Inflammatory macrophage treated with lipopolysaccharide for 4 hours (primary cell): Measurements from ENCODE around the gene NT5C2.
"Not testable (repeated sequence)": the region's sequence is repeated elsewhere in the genome, so short reads cannot be mapped to it uniquely, and the experiment has no call there.

ENCODE experiments used
- DNase-seq: peaks from one replicate; pipeline ENCODE4 v3.0.0-alpha.2; 2020

NT5C2 gene

GRCh38 chr10:103155471-103156085 lies 37.5 kb downstream of the NT5C2 start:
- peak; percentile 61 for DNase-seq

DNA sequence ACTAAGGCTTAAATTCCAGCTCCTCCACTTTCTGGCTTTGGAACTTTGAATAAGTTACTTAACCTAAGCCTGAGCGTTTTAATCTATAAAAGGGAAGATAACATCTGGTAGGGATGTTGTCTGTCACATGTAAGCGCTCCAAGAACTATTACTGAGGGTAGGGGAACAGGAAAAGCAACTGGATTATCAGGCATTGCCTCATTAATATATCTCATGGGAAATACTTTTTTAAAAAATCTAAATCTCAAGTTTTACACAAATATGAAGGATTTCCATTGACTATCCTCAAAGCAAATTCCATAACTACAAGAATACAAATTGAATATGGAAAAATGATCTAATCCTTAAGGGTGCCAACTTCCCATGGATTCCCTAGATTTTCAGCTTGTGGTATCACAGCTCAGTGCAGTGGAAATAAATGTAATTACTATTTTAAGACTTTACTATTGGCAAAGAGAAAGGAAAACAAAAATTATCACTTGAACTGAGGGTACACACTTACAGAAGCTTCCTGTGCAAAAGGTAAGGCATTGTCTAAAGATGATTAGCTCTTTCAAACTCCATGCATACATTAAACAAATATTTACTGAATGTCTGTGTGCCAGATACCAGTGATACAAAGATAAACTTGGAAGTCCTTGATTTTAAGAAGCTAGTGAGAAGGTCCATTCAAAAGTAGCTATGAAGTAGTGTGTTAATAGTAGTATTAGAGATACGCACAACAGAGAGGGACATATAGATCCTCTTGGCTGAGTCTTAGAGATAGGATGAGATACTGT lies 38.4 kb downstream of the NT5C2 start:
- DNase-seq, result no peak

- DNase-seq, result peak; percentile 37
Observed at GRCh38 chr10:103153302-103154197, 39.5 kb downstream of the NT5C2 start.

- no peak for DNase-seq
Observed at GRCh38 chr10:103149991-103150622, 43.0 kb downstream of the NT5C2 start.

DNA sequence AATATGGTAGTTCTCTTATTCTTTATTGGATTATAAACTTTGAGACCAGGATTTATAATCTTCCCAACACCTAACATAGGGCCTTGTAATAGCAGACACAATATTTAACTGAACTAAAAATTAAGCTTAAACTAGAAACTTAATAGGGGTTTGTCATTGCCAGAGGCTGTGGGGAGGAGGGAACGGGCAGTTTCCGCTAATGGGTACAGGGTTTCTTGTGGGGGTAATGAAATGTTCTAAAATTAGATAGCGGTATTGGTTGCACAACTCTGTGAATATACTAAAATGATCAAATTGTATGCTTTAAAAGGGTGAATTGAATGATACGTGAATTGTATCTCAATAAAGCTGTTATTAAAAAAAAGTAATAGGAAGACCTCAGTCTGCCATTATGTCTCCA lies 45.4 kb downstream of the NT5C2 start:
- DNase-seq, result no peak

DNA sequence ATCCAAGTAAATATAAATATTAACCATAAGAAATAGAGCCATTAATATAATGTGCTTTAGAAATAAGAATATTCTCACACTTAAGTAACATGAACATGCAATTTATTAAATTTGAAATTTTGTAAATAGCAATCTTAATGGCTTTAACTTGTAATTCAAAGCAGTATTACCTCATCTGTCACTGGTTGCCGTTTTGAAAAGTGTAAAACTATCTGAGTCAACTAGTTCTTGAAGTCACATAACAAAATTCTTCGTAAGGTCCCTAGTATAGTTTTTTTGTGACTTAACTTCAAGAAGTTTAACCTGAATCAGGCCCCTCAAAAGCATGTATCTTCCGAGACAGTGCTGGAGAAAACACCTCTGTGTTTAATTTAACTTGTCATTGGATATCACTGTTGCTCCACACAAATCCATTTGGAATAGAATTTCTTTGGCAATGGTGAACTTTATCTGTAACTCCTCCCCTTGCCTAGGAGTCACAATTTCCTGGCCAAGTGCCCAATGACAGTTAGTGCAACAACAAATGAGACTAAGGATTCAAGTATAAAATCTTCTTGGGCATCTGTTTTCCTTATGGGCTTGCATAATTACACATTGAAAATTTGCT lies 47.1 kb downstream of the NT5C2 start:
- peak; percentile 27 for DNase-seq

DNA sequence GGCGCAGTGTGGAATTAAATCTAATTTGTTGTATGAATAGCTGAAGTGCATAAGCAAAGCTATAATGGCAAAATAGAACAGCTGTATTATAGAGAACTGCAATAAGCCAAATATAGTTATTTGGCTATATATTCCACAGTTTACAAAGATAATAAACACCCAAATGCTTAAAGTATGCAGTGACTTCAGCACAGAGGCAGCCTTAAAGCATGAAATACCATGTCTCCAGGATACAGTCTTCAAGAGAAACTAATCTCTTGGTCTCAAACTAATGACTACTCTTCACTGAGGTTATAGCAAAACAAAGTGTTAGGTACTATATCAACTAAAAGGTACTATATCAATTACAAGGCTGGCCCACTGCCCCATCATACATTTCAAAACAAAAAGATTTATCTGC lies 48.0 kb downstream of the NT5C2 start:
- no peak for DNase-seq

GRCh38 chr10:103144041-103144440 lies 49.0 kb downstream of the NT5C2 start:
- no peak for DNase-seq

GRCh38 chr10:103143641-103144040 lies 49.4 kb downstream of the NT5C2 start:
- DNase-seq, result not testable (repeated sequence)

GRCh38 chr10:103141950-103142349 lies 51.1 kb downstream of the NT5C2 start:
- DNase-seq, result no peak

GRCh38 chr10:103140469-103140868 lies 52.6 kb downstream of the NT5C2 start:
- DNase-seq, result no peak

- DNase-seq, result peak; percentile 42
Observed at GRCh38 chr10:103139803-103140202, 53.3 kb downstream of the NT5C2 start.

DNA sequence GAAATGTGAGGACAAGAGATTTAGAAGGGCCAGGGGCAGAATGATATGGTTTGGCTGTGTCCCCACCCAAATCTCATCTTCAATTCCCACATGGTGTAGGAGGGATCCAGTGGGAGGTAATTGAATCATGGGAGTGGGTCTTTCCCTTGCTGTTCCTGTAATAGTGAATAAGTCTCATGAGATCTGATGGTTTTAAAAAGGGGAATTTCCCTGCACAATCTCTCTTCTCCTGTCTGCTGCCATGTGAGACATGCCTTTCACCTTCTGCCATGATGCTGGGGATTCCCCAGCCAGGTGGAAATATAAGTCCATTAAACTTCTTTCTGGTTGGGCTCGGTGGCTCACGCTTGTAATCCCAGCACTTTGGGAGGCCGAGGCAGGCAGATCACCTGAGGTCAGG lies 57.9 kb downstream of the NT5C2 start:
- peak; percentile 53 for DNase-seq

DNA sequence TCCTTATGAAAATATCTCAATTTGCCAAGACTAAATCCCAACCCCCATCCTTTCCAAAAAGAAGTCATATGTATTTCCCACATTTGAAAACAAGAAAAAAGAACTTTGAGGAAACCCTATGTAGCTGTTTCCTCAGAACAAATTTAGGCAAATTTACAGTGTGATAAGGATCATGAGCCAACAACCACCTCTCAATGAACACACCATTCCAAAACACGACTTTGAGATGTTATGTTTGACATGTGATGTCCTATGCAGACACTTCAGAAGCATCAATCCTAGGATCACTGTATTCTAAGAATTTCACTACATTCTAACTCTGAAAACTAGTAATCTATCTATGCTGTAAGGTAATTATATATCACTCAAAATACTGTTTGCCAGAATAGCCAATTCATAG lies 62.2 kb downstream of the NT5C2 start:
- DNase-seq, result no peak

DNA sequence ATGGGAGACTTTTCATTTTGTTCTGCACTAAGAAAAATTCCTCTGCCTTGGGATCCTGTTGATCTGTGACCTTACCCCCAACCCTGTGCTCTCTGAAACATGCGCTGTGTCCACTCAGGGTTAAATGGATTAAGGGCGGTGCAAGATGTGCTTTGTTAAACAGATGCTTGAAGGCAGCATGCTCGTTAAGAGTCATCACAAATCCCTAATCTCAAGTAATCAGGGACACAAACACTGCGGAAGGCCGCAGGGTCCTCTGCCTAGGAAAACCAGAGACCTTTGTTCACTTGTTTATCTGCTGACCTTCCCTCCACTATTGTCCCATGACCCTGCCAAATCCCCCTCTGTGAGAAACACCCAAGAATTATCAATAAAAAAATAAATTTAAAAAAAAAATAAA lies 62.9 kb downstream of the NT5C2 start:
- not testable (repeated sequence) for DNase-seq

DNA sequence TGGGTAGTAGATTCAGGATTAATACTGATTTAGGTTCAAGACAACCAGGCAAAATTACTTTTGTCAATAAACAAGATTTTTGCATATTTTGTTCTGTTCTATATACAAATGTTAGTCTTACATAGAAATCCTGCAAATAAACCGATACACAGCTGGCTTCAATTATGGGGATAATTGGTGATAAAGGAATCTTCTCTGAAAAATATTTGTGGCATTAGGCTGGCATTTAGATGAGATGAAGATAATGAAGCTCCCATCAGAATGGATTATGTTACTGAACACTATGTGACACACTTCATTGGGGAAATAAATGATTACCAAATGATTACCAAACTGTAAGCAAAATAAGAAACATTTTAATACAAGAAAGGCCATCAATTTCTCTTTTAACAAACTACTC lies 65.8 kb downstream of the NT5C2 start:
- no peak for DNase-seq

DNA sequence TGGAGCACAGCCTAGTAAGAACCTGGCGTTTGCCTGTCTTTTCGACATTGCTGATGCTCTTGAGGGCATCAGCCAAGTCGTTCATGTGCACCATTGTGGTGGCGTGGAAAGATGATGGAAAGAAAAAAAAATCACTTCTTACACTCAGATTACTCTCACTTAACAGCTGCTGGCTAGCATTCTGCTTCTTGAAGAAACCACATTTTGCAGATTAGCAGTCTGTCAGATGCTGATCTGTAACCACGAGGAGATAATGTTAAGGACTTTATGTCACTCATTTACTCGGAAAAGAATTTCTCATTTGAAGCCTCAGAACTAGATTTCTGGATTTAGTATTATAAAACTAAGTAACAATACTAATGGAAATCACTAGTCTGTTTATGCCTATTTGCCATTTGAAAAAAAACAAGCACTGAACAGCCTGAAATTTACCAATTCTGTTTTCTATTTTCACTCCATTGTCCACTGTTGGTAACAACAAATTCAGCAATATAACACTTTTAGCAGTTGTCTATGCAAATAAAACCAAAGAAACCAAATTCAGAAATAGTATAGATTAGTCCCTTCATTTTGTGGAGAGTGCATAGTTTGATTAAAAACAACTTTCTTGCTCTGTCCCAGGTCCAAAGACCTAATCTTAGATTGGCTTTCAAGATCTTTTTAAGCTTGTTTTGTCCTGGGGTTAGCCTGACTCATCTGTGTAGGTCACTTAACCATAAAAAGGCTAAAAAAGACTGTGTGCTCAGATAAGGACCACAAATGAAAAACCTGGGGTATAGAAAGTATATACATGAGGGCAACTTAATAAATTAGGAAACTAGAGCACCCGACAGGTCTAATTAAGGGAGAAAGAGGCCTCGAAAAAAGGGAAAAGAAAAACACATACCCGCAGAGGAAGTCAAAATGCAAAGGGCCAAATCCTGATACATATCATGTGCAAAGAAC lies 67.5 kb downstream of the NT5C2 start:
- DNase-seq, result no peak

- DNase-seq, result no peak
Observed at GRCh38 chr10:103124420-103125096, 68.5 kb downstream of the NT5C2 start.

DNA sequence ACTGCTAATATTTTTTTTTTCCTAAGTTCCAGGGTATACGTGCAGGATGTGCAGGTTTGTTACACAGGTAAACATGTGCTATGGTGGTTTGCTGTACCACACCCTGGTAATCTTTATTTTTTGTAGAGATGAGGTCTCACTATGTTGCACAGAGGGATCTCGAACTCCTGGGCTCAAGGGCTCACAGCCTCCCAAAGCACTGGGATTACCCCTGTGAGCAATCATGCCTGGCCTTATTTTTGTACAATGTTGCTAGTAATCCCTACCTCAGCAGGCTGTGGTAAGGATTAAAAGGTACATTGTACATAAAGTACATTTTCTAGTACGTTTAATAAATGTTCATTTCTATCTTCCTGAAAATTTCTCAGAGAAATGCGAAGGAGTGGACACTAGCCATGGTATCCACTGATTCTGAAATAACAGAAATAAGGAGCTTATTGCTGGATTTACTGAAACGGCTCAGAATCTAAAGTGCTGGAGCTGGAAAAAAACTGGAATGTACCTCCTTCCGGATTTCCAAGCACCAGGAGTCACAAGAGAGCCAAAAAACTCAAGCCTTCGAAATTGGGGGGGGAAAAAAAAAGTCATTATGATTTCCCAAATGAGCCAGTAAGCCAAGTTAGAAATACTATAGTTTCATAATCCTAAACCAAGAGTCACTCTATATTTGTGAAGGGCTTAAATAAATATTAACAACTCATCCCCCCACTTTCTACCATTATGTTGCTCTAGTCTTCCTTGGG lies 69.6 kb downstream of the NT5C2 start:
- DNase-seq, result no peak
